GM06990 (cell line): ENCODE measurements around the gene RAB11A.

Experiments used
- DNase-seq: peaks from one replicate; pipeline ENCODE4 v3.0.0-alpha.2; 2011; ENCODE audit not compliant: insufficient read length; ENCODE audit errors: extremely low read depth
- H3K27me3 ChIP-seq: replicated peaks from 2 replicates; pipeline ENCODE4 v1.6.0; 2011; ENCODE audit warnings: low read length; ENCODE audit not compliant: control insufficient read depth, insufficient read depth
- H3K36me3 ChIP-seq: 2 replicates; pipeline ENCODE4 v1.5.1; 2011; ENCODE audit warnings: low read length; ENCODE audit not compliant: control insufficient read depth, insufficient read depth
- H3K4me3 ChIP-seq: replicated peaks from 2 replicates; pipeline ENCODE4 v1.5.1; 2011; ENCODE audit warnings: low read depth, mild to moderate bottlenecking, control low read depth, low read length
- TF ChIP-seq, protein P1 (sequence below): IDR thresholded peaks from 2 replicates; pipeline ENCODE4 v1.5.1; 2011; ENCODE audit warnings: low read length, control low read depth, mild to moderate bottlenecking, inconsistent platforms; ENCODE audit not compliant: insufficient read depth, poor library complexity, severe bottlenecking

The RAB11A gene

GRCh38 chr15:65917407-65917756, 48.1 kb downstream of the RAB11A start:
- TF ChIP-seq, protein P1, sequence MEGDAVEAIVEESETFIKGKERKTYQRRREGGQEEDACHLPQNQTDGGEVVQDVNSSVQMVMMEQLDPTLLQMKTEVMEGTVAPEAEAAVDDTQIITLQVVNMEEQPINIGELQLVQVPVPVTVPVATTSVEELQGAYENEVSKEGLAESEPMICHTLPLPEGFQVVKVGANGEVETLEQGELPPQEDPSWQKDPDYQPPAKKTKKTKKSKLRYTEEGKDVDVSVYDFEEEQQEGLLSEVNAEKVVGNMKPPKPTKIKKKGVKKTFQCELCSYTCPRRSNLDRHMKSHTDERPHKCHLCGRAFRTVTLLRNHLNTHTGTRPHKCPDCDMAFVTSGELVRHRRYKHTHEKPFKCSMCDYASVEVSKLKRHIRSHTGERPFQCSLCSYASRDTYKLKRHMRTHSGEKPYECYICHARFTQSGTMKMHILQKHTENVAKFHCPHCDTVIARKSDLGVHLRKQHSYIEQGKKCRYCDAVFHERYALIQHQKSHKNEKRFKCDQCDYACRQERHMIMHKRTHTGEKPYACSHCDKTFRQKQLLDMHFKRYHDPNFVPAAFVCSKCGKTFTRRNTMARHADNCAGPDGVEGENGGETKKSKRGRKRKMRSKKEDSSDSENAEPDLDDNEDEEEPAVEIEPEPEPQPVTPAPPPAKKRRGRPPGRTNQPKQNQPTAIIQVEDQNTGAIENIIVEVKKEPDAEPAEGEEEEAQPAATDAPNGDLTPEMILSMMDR: no peak
- Histone ChIP-seq H3K27me3 (no peaks in the 10 kb centered on the region), H3K36me3 (no peaks in the 10 kb centered on the region; the same call in 1 of the 2 replicates), H3K4me3 (no peak overlapping the region)
- no peak for DNase-seq

DNA sequence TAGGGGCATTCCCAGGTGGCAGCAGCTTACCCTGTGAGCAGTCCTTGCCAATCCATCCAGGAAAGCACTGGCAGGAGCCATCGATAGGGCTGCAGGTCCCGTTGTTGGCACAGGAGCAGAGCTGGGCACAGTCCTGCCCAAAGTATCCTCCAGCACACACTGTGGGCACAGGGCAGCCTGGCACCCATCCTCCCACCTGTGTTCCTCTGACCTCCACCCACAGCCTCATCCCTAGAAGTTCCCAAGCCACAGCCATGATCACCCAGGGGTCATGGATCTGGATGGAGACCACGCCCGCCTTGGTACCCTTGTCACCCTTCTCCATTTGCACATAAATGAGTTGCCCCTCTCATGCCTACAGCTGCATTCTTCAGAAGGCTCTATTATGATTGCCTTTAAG, 48.6 kb downstream of the RAB11A start:
- H3K36me3 ChIP-seq: no peaks in the 10 kb centered on the region; the same call in 1 of the 2 replicates
- no peaks in the 10 kb centered on the region for H3K27me3 ChIP-seq
- TF ChIP-seq, protein P1: no peak
- no peak for DNase-seq
- no peak overlapping the region for H3K4me3 ChIP-seq

- DNase-seq: no peak
- Histone ChIP-seq H3K4me3 (no peak overlapping the region), H3K36me3 (no peaks in the 10 kb centered on the region; the same call in 1 of the 2 replicates), H3K27me3 (no peaks in the 10 kb centered on the region)
- TF ChIP-seq, protein P1: no peak
These were observed 49.1 kb downstream of the RAB11A start for GRCh38 chr15:65918357-65918920.

DNA sequence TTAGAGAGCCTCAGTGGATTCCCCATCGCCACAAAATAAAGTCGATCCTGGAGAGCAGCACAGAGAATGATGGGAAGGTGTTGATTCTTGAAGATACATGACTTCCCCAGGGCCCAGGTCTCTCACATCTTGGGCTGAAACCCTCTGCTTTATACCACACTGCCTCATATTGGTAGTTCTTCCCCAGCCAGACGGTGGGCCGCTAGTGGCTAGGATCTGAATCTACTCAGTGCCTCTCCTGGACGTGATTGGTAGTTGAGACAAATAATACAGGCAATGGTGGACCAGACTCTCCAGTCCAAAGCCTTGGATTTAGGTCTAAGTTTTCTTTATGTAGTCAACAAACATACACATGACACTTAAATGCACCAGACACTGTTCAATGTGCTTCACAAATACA, 49.7 kb downstream of the RAB11A start:
- Histone ChIP-seq H3K36me3 (no peaks in the 10 kb centered on the region; the same call in 1 of the 2 replicates), H3K4me3 (no peak overlapping the region), H3K27me3 (no peaks in the 10 kb centered on the region)
- no peak for DNase-seq
- TF ChIP-seq, protein P1: no peak

- H3K27me3 ChIP-seq: no peaks in the 10 kb centered on the region
- no peak for DNase-seq
These were observed 50.1 kb downstream of the RAB11A start for GRCh38 chr15:65919353-65919752.

More at GRCh38 chr15:65919353-65919752, 50.1 kb downstream of the RAB11A start:
- TF ChIP-seq, protein P1: no peak
- Histone ChIP-seq H3K4me3 (no peak overlapping the region), H3K36me3 (no peaks in the 10 kb centered on the region; the same call in 1 of the 2 replicates)
